ENCODE data around the gene C1D.

GRCh38 chr2:68103709-68104055 is 40.9 kb upstream of the C1D start:
- no peak for TF ChIP-seq EZH2 (IDR thresholded peaks at IDR 0.05; ENCODE audit: borderline replicate concordance, low read depth, low read length, severe bottlenecking)
- no peak for TF ChIP-seq CTCF (IDR thresholded peaks at IDR 0.05; ENCODE audit: extremely low read depth in 1 of 2, insufficient read depth in 1 of 2, low read depth in 1 of 2, low read length in 2 of 2)
